ENCODE measurements around the gene STXBP1. TPM values are rescaled to one million over a fixed set of nuclear protein-coding genes. Genes with fewer than 3 reads are reported as not detected.

Gene STXBP1
- total and polyA plus RNA-seq, 2 of the 13 experiments (the other 11 are each of a cell fraction or from before 2014, with no cell fraction given) = 2.9 TPM

DNA sequence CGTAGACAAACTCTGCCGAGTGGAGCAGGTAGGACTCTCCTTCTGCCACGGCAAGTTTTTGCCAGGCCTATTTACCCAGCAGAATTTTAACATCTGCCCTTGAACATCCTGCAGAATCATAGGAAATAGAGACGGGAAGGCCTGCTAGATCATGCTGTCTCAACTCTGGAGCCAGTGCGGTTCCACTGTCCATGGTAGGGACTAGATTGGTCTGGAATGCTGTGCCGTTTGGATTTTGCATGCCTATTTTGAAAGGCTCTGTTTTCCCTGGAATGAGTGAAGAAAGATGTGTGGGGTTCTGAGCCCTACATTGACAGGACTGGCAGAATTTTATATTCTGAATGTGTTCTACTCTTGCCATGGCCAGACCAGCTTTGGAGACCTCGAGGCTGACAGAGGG is 61.2 kb downstream of the STXBP1 start:
- H3K4me1 ChIP-seq (ENCODE audit: insufficient read depth, low read length) = no peaks in the 10 kb centered on the region
- no peak for FAIRE-seq
- TF ChIP-seq ZFP1 (CRISPR knock-in tag; IDR thresholded peaks at IDR 0.05) (no peak), ZNF709 (CRISPR knock-in tag; IDR thresholded peaks at IDR 0.05) (no peak), ARNT2 (CRISPR knock-in tag; IDR thresholded peaks at IDR 0.05; ENCODE audit: low read depth) (no peak), SIN3B (IDR thresholded peaks at IDR 0.05; ENCODE audit: low read length) (no peak), ZNF780A (CRISPR knock-in tag; IDR thresholded peaks at IDR 0.05) (no peak), PITX1 (CRISPR knock-in tag; IDR thresholded peaks at IDR 0.05) (no peak)
- TF ChIP-seq, protein P1, sequence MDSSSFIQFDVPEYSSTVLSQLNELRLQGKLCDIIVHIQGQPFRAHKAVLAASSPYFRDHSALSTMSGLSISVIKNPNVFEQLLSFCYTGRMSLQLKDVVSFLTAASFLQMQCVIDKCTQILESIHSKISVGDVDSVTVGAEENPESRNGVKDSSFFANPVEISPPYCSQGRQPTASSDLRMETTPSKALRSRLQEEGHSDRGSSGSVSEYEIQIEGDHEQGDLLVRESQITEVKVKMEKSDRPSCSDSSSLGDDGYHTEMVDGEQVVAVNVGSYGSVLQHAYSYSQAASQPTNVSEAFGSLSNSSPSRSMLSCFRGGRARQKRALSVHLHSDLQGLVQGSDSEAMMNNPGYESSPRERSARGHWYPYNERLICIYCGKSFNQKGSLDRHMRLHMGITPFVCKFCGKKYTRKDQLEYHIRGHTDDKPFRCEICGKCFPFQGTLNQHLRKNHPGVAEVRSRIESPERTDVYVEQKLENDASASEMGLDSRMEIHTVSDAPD (CRISPR knock-in tag; IDR thresholded peaks at IDR 0.05) = no peak
- TF ChIP-seq, protein P2, sequence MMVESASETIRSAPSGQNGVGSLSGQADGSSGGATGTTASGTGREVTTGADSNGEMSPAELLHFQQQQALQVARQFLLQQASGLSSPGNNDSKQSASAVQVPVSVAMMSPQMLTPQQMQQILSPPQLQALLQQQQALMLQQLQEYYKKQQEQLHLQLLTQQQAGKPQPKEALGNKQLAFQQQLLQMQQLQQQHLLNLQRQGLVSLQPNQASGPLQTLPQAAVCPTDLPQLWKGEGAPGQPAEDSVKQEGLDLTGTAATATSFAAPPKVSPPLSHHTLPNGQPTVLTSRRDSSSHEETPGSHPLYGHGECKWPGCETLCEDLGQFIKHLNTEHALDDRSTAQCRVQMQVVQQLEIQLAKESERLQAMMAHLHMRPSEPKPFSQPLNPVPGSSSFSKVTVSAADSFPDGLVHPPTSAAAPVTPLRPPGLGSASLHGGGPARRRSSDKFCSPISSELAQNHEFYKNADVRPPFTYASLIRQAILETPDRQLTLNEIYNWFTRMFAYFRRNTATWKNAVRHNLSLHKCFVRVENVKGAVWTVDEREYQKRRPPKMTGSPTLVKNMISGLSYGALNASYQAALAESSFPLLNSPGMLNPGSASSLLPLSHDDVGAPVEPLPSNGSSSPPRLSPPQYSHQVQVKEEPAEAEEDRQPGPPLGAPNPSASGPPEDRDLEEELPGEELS (CRISPR knock-in tag; IDR thresholded peaks at IDR 0.05) = no peak
- WGBS (ENCODE audit: low lambda C conversion rate) = 68% methylated on average over 7 of the region's 7 CpGs
- no peak overlapping the region for H3K9ac ChIP-seq (ENCODE audit: insufficient read depth, low read depth, low read length)
- no TSS peak for BruUV-seq (replicated peaks)
- POLR2A ChIA-PET = no interaction called here
- CTCF ChIA-PET (ENCODE audit: low intra/inter-chr PET ratio, low total read pairs) = no interaction called here
- no peak for ATAC-seq
- no peaks in the 10 kb centered on the region for H3K79me2 ChIP-seq (ENCODE audit: insufficient read depth, low read length)
- no peak for DNase-seq (ENCODE audit: low spot score)
- H3K27me3 ChIP-seq (ENCODE audit: control insufficient read depth in 1 of 2, insufficient read depth in 2 of 2, low read length in 2 of 2) = no peaks in the 10 kb centered on the region
- H4K20me1 ChIP-seq (ENCODE audit: insufficient read depth, low read length) = no peaks in the 10 kb centered on the region
- H3K27ac ChIP-seq (ENCODE audit: extremely low read length, insufficient read depth, low read length) = no peak overlapping the region
- H3K9me3 ChIP-seq (ENCODE audit: low read length) = no peaks in the 10 kb centered on the region
- in situ Hi-C loops (cut with HindIII; ENCODE audit: extremely low pct_ligation_motif_present, low pct_unique_long_range_greater_than_20kb) (no loop called here), intact Hi-C loops (cut with micrococcal nuclease; ENCODE audit: unreplicated experiment) (no loop called here)
- no peak overlapping the region for H3K4me3 ChIP-seq (replicated peaks in 1 of 3; ENCODE audit: insufficient read depth in 1 of 3, low read depth in 2 of 3, low read length in 3 of 3)
- H3K36me3 ChIP-seq (replicated peaks in 1 of 2; ENCODE audit: control insufficient read depth in 1 of 2, insufficient read depth in 2 of 2, low read length in 2 of 2) = no peaks in the 10 kb centered on the region
- no peak overlapping the region for H2AFZ ChIP-seq (ENCODE audit: low read length)
- H3K4me2 ChIP-seq (ENCODE audit: low read depth, low read length) = no peak overlapping the region

All from HepG2 (cell line).